Measurements from ENCODE around the gene TCF25.
A peak's percentile ranks its signal among the peaks of the same experiment; 100 is the strongest.

Gene TCF25

DNA sequence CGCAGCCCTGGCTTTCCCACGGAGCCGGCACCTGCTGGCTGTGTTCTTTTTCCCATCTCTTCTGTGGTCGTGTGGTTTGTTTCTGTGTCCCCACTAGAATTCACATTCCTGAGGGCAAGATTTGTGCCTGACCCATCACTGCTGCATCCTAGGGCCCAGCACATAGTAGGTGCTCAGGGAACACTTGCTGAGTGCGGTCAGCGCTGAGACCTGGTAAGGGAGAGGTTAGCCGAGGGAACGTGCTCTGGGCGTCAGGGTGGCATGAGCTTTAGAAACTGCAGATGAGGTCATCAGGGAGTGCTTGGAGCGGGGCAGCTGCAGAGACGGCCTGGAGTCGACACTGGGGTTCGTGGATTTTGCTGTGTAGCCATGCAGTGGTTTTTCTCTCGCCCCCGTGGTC lies 81.1 kb downstream of the TCF25 start:
- peak overlapping the region; percentile 20 for H3K4me3 ChIP-seq (ENCODE audit: insufficient read depth, low read length, poor library complexity, severe bottlenecking)
- peak overlapping the region; percentile 86 for H3K27ac ChIP-seq (ENCODE audit: low read depth, low read length)
- H3K9me3 ChIP-seq (ENCODE audit: insufficient read depth, low read length), result no peaks in the 10 kb centered on the region
- H3K4me2 ChIP-seq (ENCODE audit: low read depth, low read length, poor library complexity, severe bottlenecking), result peak overlapping the region; percentile 46
- H4K20me1 ChIP-seq (ENCODE audit: low read depth, low read length), result no peaks in the 10 kb centered on the region
- no peaks in the 10 kb centered on the region for H3K36me3 ChIP-seq (ENCODE audit: low read length)
- no peaks in the 10 kb centered on the region for H3K27me3 ChIP-seq (ENCODE audit: low read length)
- H3K9me2 ChIP-seq (replicated peaks; ENCODE audit: insufficient read depth, low read length), result no peaks in the 10 kb centered on the region
- H3K9ac ChIP-seq (ENCODE audit: low read length), result peak overlapping the region; percentile 36; the same call in 1 of the 2 replicates
- H3K79me2 ChIP-seq (ENCODE audit: insufficient read depth, low read length), result peaks cover under 1% of the 10 kb centered on the region; the same call in 1 of the 2 replicates
- no peak for TF ChIP-seq EZH2phosphoT487 (conservative IDR thresholded peaks at IDR 0.05; ENCODE audit: low read length)
- TF ChIP-seq CTCF (IDR thresholded peaks at IDR 0.05; ENCODE audit: insufficient read depth, low read length, poor library complexity, severe bottlenecking), result no peak
- H2AFZ ChIP-seq (ENCODE audit: low read depth, low read length, severe bottlenecking), result no peak overlapping the region
- peaks cover 31% of the 10 kb centered on the region for H3F3A ChIP-seq (ENCODE audit: insufficient read depth)

DNA sequence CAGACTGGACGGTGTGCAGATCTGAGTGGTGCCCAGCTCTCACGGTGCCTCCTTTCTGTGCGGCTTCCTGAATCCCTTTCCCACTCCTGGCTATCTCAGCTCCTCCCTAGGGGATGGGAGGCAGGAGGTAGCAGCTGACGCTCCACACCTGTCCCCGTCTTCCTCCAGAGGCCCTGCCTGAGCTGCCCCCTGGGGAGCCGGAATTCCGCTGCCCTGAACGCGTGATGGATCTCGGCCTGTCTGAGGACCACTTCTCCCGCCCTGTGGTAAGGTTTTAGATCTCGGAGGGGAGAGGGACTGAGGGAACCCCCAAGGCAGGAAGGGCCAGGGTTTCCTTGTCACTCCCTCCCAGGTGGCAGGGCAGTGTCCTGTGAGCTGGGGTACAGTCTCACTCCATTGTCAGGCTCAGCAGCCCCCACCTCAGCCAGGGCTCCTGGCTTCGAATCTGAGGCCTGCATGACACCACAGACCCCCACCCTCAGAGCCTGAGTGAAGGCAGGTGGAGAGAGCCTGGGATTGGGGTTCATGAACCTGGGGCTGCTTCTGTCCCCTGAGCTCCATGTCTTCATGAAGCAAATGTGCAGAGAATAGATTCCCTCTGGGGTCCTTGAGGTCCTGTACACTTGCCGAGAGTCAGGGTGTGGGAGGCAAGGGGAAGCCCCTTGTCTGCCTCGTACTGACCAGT lies 81.8 kb downstream of the TCF25 start:
- no peak overlapping the region for H3K4me3 ChIP-seq (ENCODE audit: insufficient read depth, low read length, poor library complexity, severe bottlenecking)
- TF ChIP-seq CTCF (IDR thresholded peaks at IDR 0.05; ENCODE audit: insufficient read depth, low read length, poor library complexity, severe bottlenecking) (no peak), EZH2phosphoT487 (conservative IDR thresholded peaks at IDR 0.05; ENCODE audit: low read length) (no peak)
- H3K27me3 ChIP-seq (ENCODE audit: low read length), result no peaks in the 10 kb centered on the region
- no peaks in the 10 kb centered on the region for H3K9me3 ChIP-seq (ENCODE audit: insufficient read depth, low read length)
- peak overlapping the region; percentile 86 for H3K27ac ChIP-seq (ENCODE audit: low read depth, low read length)
- H3K4me2 ChIP-seq (ENCODE audit: low read depth, low read length, poor library complexity, severe bottlenecking), result peak overlapping the region; percentile 46
- H3K79me2 ChIP-seq (ENCODE audit: insufficient read depth, low read length), result no peaks in the 10 kb centered on the region; the same call in 1 of the 2 replicates
- no peaks in the 10 kb centered on the region for H4K20me1 ChIP-seq (ENCODE audit: low read depth, low read length)
- peaks cover 31% of the 10 kb centered on the region for H3F3A ChIP-seq (ENCODE audit: insufficient read depth)
- H2AFZ ChIP-seq (ENCODE audit: low read depth, low read length, severe bottlenecking), result no peak overlapping the region
- no peaks in the 10 kb centered on the region for H3K36me3 ChIP-seq (ENCODE audit: low read length)
- H3K9me2 ChIP-seq (replicated peaks; ENCODE audit: insufficient read depth, low read length), result no peaks in the 10 kb centered on the region
- no peak overlapping the region; the same call in 1 of the 2 replicates for H3K9ac ChIP-seq (ENCODE audit: low read length)

DNA sequence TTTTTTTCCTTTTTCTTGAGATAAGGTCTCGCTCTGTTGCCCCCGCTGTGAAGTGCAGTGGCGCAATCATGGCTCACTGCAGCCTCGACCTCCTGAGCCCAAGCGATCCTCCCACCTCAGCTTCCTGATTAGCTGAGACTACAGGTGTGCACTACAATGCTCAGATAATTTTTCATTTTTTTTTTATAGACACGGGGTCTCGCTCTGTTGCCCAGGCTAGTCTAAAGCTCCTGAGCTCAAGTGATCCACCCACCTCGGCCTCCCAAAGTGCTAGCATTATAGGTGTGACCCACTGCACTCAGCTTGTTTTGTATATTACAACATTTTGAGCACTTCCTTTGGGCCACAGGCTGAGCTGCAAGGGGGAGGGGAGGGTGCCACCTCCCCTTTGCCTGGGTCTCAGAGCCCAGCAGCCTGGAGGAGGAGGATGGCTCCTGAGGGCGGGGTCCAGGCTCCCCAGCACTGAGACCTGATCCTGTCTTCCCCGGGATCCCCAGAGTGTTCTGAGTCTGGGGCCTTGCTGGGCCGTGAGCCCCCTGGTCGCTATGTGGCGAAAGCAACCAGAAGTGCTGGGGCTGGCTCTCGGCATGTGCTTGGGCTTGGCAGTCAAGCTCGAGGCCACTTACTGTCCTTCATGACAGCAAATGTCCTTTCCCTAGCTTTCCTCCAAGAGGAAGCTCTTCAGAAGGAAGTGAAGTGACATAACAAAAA lies 83.3 kb downstream of the TCF25 start:
- H3K4me3 ChIP-seq (ENCODE audit: insufficient read depth, low read length, poor library complexity, severe bottlenecking), result no peak overlapping the region
- no peaks in the 10 kb centered on the region for H3K36me3 ChIP-seq (ENCODE audit: low read length)
- peak overlapping the region; percentile 46 for H3K4me2 ChIP-seq (ENCODE audit: low read depth, low read length, poor library complexity, severe bottlenecking)
- no peak overlapping the region for H2AFZ ChIP-seq (ENCODE audit: low read depth, low read length, severe bottlenecking)
- H4K20me1 ChIP-seq (ENCODE audit: low read depth, low read length), result no peaks in the 10 kb centered on the region
- no peaks in the 10 kb centered on the region for H3K79me2 ChIP-seq (ENCODE audit: insufficient read depth, low read length)
- TF ChIP-seq CTCF (IDR thresholded peaks at IDR 0.05; ENCODE audit: insufficient read depth, low read length, poor library complexity, severe bottlenecking), result no peak
- no peak for TF ChIP-seq EZH2phosphoT487 (conservative IDR thresholded peaks at IDR 0.05; ENCODE audit: low read length)
- no peaks in the 10 kb centered on the region for H3K27me3 ChIP-seq (ENCODE audit: low read length)
- H3K9me2 ChIP-seq (replicated peaks; ENCODE audit: insufficient read depth, low read length), result no peaks in the 10 kb centered on the region
- H3K9ac ChIP-seq (ENCODE audit: low read length), result no peak overlapping the region
- peaks cover 27% of the 10 kb centered on the region for H3F3A ChIP-seq (ENCODE audit: insufficient read depth)
- peak overlapping the region; percentile 86 for H3K27ac ChIP-seq (ENCODE audit: low read depth, low read length)
- no peaks in the 10 kb centered on the region for H3K9me3 ChIP-seq (ENCODE audit: insufficient read depth, low read length)

Data from SU-DHL-6 (cell line).